Myometrial cell (primary cell): ENCODE data around the gene TOX3. TPM values are rescaled to one million over a fixed set of nuclear protein-coding genes. Genes with fewer than 3 reads are reported as not detected.

ENCODE experiments used
- total RNA-seq: library from RNA; depleted of rRNA; stranded (reverse); fragments of >200 nt; gene quantifications from 2 replicates; pipeline ENCODE4 v1.2.3, GENCODE V29; 2015

The TOX3 gene
- total RNA-seq: not detected in 2 replicates

DNA sequence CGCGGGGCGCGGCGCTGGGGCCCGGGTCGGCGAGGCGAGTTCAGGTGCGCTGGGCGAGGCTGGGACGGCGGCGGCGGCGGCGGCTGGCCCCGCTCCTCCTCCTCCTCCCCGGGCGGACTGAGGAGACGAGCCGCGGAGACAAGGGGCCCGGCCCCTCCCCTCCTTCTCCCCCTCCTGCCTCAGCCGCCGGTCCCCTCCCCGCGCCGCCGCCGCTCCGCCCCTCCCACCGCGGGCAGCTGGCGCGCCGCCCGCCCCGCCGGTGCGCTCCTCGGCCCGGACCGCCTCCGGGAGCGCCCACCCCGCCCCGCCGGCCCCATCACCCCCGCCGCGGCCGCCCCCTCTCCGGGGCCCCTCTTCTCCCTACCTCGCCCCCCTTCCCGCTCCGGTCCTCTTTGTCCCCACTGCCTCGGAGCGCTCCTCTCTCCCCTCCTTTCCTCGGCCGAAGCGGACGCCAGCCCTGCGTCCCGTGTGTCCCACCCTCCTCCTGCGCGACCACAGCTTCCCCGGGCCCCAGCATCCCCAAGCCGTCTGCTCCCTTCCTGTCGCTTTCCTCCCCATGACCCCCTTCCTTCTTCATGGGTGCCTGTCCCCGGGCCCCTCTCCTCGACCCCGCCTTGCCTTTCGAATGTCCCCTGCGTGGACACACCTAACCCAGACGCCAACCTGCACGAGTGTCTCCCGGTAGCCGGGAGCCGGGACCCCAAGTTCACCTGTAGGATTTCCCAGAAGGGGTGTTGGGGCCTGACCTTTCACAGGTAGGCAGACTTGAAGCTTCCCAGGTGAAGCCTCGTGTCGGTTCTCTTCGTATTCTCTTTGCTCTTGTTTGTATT, at the start of gene TOX3:
TOX3 (minus strand) TSS at position 140 of the 830 bp plus-strand sequence. CDS start 420 bp downstream, outside the sequence.

